IPS-15b (cell line): ENCODE results near the gene ZNF512B.
"Not testable (repeated sequence)": the region's sequence is repeated elsewhere in the genome, so short reads cannot be mapped to it uniquely, and the experiment has no call there.

ENCODE experiments used
- H3K27me3 ChIP-seq: one replicate; pipeline ENCODE4 v1.6.1; 2013; ENCODE audit warnings: low read length; ENCODE audit not compliant: control insufficient read depth, insufficient read depth
- H3K36me3 ChIP-seq: one replicate; pipeline ENCODE4 v1.6.1; 2013; ENCODE audit warnings: low read length; ENCODE audit not compliant: control insufficient read depth, insufficient read depth
- H3K4me1 ChIP-seq: one replicate; pipeline ENCODE4 v1.6.1; 2013; ENCODE audit warnings: mild to moderate bottlenecking, low read length; ENCODE audit not compliant: control insufficient read depth, insufficient read depth
- H3K4me3 ChIP-seq: one replicate; pipeline ENCODE4 v1.5.1; 2013; ENCODE audit warnings: low read depth, low read length
- H3K9ac ChIP-seq: one replicate; pipeline ENCODE4 v1.6.1; 2013; ENCODE audit warnings: low read depth, mild to moderate bottlenecking, low read length
- H3K9me3 ChIP-seq: one replicate; pipeline ENCODE4 v1.6.1; 2013; ENCODE audit warnings: mild to moderate bottlenecking, low read length; ENCODE audit not compliant: control insufficient read depth, insufficient read depth

ZNF512B gene

GRCh38 chr20:63974402-63975200 is 4.9 kb upstream of the ZNF512B start:
- no peaks in the 10 kb centered on the region for H3K36me3 ChIP-seq
- no peaks in the 10 kb centered on the region for H3K9me3 ChIP-seq
- H3K9ac ChIP-seq: no peak overlapping the region
- H3K4me3 ChIP-seq: no peak overlapping the region
- no peaks in the 10 kb centered on the region for H3K4me1 ChIP-seq
- H3K27me3 ChIP-seq: peaks cover 25% of the 10 kb centered on the region

GRCh38 chr20:63973636-63974401 is 4.1 kb upstream of the ZNF512B start:
- Histone ChIP-seq H3K36me3 (no peaks in the 10 kb centered on the region), H3K4me3 (peak overlapping the region; percentile 61), H3K9ac (no peak overlapping the region), H3K27me3 (peaks cover 25% of the 10 kb centered on the region), H3K4me1 (no peaks in the 10 kb centered on the region), H3K9me3 (no peaks in the 10 kb centered on the region)

- Histone ChIP-seq H3K9me3 (no peaks in the 10 kb centered on the region), H3K9ac (no peak overlapping the region), H3K4me3 (no peak overlapping the region), H3K27me3 (peaks cover 22% of the 10 kb centered on the region), H3K36me3 (no peaks in the 10 kb centered on the region), H3K4me1 (no peaks in the 10 kb centered on the region)
Measured at GRCh38 chr20:63973160-63973479, 3.4 kb upstream of the ZNF512B start.

GRCh38 chr20:63972312-63973159 is 2.8 kb upstream of the ZNF512B start:
- Histone ChIP-seq H3K4me3 (no peak overlapping the region), H3K9me3 (no peaks in the 10 kb centered on the region), H3K36me3 (peaks cover 2% of the 10 kb centered on the region), H3K9ac (no peak overlapping the region), H3K27me3 (peaks cover 16% of the 10 kb centered on the region), H3K4me1 (no peaks in the 10 kb centered on the region)

GRCh38 chr20:63971960-63972311 is 2.2 kb upstream of the ZNF512B start:
- H3K9ac ChIP-seq, H3K9me3 ChIP-seq, H3K36me3 ChIP-seq, H3K4me1 ChIP-seq, H3K4me3 ChIP-seq: not testable (repeated sequence)
- H3K27me3 ChIP-seq: peaks cover 12% of the 10 kb centered on the region

GRCh38 chr20:63970714-63971431 is 1.1 kb upstream of the ZNF512B start:
- Histone ChIP-seq H3K9me3 (no peaks in the 10 kb centered on the region), H3K27me3 (peaks cover 9% of the 10 kb centered on the region), H3K4me3 (peak overlapping the region; percentile 72), H3K9ac (no peak overlapping the region), H3K4me1 (no peaks in the 10 kb centered on the region), H3K36me3 (peaks cover 18% of the 10 kb centered on the region)

- peaks cover 24% of the 10 kb centered on the region for H3K36me3 ChIP-seq
- peak overlapping the region; percentile 73 for H3K9ac ChIP-seq
- peak overlapping the region; percentile 65 for H3K4me3 ChIP-seq
Measured at GRCh38 chr20:63968928-63969760, 586 bp downstream of the ZNF512B start.

GRCh38 chr20:63968136-63968927 is 1.4 kb downstream of the ZNF512B start:
- Histone ChIP-seq H3K36me3 (peaks cover 33% of the 10 kb centered on the region), H3K27me3 (peaks cover 9% of the 10 kb centered on the region), H3K4me1 (no peaks in the 10 kb centered on the region), H3K4me3 (peak overlapping the region; percentile 65), H3K9ac (peak overlapping the region; percentile 73), H3K9me3 (no peaks in the 10 kb centered on the region)

More at GRCh38 chr20:63968928-63969760, 586 bp downstream of the ZNF512B start:
- Histone ChIP-seq H3K9me3 (no peaks in the 10 kb centered on the region), H3K4me1 (no peaks in the 10 kb centered on the region), H3K27me3 (peaks cover 9% of the 10 kb centered on the region)

- Histone ChIP-seq H3K9me3 (no peaks in the 10 kb centered on the region), H3K27me3 (peaks cover 7% of the 10 kb centered on the region), H3K36me3 (peaks cover 40% of the 10 kb centered on the region), H3K9ac (no peak overlapping the region), H3K4me3 (no peak overlapping the region), H3K4me1 (no peaks in the 10 kb centered on the region)
Measured at GRCh38 chr20:63967330-63968135, 2.2 kb downstream of the ZNF512B start.

GRCh38 chr20:63966944-63967322 is 2.8 kb downstream of the ZNF512B start:
- H3K9ac ChIP-seq: no peak overlapping the region
- no peak overlapping the region for H3K4me3 ChIP-seq
- no peaks in the 10 kb centered on the region for H3K9me3 ChIP-seq
- H3K4me1 ChIP-seq: no peaks in the 10 kb centered on the region
- peaks cover 46% of the 10 kb centered on the region for H3K36me3 ChIP-seq
- H3K27me3 ChIP-seq: peaks cover 7% of the 10 kb centered on the region
